Thyroid gland (tissue), 4 donors: ENCODE data around the gene STEAP1B.

ENCODE experiments used
- CTCF ChIP-seq, 6 experiments: fragments of 200-600 bp in 3 of 6; fragments of 450-650 bp in 3 of 6; sonication (generic) in 3 of 6; IDR thresholded peaks; one replicate each; pipeline ENCODE4 v1.5.1; 2016 to 2019; ENCODE audit warnings: antibody characterized with exemption in 6 of 6, mild to moderate bottlenecking in 2 of 6, inconsistent platforms in 1 of 6, moderate library complexity in 1 of 6
- POLR2A ChIP-seq, 2 donors: fragments of 450-650 bp; IDR thresholded peaks; one replicate each; pipeline ENCODE4 v1.6.1; 2017; ENCODE audit warnings: antibody characterized with exemption in 2 of 2, mild to moderate bottlenecking in 2 of 2, moderate library complexity in 1 of 2

- no peak for TF ChIP-seq CTCF (IDR thresholded peaks at IDR 0.05)
- TF ChIP-seq POLR2A (IDR thresholded peaks at IDR 0.05), result no peak
These were observed 46.8 kb upstream of the STEAP1B start for GRCh38 chr7:22546769-22547168.
